T follicular helper cell (primary cell): Measurements from ENCODE around the gene ZEB2.

ENCODE experiments used
- DNase-seq: peaks from one replicate; pipeline ENCODE4 v3.0.0-alpha.2; 2020; ENCODE audit warnings: low read depth

The ZEB2 gene

DNA sequence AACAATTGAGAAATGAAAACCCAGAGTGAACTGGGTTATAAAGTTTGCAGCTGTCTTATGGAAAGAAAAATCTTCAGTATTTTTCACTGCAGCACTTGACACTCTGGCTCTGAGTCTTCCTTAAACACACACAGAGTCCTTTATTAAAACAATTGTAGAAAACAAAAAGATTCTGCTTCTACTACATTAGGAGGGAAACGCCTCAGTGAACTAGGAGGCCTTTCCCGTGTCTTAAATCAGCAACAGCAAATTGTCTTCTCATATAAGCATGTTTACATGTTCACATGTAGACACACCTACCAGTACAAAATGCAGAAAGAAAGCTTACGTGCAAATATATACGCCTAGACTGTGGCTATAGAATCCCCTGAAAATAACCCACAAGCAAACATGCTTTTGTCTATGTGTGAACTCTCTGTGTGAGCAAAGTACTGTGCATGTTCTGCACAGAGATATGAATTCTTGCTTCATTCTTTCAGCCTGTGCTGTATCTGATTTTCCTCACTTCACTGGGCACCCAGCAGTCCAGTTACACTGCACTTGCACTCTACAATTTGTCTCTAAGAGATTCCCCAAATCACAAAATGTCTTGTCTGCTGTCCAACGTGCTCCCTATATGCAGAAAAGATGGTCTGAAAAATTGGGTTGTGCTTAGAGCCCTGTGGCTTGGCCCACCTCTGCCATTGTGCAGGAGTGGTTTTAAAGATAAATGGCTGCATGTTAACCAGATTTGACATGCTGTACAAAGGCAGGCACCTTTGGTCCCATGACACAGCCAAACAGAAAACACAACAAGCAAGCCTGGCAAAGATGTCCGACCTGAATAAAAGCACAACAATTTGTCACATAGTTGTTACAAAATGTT is 24.5 kb downstream of the ZEB2 start:
- no peak for DNase-seq

DNA sequence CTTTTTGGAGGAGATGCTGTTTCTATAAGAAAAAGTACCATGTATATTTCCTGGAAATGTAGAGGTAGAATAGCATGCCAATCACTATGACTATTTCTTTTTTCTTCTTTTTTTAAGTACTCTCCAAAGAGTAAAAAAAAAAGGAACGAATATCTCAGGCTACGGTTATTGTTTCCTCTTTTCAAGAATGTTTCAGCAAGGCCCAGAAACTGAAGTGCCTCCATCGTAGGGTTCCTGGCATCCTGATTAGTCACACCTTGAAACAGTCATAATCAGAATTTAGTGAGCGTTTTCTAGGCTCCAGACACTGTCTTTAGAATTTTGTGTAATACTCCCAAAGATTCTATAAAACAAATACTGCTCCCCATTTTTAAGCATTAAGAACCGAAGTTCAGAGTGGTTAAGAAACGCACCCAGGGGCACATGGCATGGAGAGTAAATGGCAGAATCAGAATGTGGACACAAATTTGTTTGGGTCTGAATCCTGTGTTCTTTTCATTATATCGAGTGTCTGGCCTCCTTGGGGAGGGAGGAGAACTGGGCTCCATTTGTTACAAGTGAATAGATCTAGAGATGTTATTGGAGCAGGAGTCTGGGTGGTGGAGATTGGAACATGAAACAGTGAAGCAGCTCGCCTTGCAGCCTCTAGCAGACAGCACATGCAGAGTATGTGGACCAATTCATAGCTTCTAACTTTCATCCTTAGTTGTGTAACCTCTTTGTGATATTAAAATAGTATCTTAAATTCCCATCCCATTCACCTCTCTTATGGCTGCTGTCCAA is 26.7 kb downstream of the ZEB2 start:
- DNase-seq, result no peak

DNA sequence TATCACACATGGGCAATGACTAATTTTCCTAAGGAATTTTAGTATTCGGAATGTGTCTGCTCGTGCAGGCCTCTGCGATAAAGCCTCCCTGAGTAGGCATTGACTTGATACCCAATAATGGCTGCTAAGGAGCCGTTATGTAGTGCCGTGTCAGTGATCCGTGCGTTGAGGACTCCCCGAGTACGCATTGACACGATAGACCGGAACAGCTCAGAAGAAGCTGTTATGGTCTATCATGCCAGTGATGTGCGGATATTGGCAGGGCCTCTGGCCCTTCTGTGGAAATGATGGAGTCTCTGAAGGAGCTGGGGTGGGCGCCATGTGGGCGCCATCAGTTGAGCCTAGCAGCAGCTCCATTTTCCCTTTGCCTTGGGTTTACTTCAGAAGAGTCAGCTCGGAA is 29.1 kb downstream of the ZEB2 start:
- no peak for DNase-seq

DNA sequence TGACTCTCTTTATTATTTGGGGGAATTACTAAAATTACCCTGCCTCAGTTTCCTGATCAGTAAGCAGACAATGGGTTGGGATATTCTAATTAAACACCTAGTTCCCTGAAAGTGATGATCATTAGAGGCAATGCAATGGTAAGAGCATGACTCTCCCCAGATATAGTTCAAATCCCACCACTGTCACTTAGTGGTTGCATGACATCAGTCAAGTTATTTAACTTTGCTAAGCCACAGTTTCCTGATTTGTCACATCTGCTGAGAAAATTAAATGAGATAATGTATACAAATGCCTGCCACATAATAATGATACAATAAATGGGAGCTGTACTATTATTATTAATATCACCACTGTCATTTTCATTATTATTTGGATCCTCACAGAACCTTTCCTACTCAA is 29.9 kb downstream of the ZEB2 start:
- DNase-seq, result no peak

DNA sequence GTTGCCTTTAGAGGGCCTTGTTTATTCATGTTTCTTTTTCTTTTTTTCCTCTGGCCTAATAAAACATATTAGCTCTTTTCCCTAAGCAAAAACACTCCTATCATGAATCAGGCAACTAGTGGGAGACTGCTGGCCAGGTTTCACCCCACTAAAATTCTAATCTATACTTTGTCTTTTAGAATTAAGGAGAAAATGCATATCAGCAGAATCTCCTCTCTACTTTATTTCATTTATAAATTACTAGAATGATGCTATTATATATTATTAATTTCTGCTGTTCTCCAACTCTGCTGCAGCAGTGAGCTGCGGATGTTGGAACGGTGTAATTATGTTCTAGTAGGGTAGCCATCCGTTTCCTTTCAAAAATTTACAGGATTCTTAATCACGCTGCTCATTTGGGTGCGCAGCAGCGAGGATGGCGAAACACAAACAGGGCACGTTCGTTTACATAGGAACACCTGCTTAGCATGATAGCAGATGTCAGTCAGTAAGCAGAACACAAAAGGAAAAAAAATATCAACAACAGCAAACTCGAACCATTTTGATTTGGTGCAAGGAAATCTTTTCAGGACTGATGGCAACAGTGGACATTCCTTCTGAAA is 30.5 kb downstream of the ZEB2 start:
- DNase-seq, result no peak

DNA sequence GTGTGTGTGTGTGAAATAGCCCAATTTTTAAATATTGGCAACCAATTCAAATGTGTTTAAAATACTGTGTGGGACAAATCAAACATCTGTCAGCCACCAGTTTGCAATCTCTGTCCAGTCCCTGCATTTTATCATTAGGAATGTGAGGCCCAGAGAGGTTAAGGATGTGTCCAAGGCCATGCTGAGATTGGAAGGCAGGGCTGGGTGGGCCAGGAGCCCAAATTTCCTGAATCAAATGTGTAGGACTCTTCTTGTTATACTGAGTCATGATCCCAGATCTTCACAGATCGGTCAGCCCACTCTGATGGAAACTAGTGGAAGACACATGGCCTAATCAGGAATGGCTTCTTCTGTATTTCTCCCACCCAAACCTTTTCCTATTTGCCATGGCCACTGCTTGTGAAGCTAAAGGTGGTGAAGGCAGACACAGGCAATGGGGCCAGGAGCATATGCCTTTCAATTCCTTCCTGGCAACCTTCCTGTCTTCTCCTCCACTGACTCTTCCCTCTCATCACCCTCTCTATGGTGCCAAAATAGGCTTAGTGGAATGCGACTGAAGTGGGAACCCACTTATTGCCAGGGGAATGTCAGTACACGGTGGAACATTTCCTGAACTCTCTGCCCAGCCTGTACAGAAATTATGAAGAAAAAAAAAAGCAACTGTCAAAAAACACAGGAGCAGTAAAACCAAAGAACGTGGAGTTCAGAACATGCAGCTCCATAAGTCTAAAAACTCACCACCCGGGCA is 35.5 kb downstream of the ZEB2 start:
- DNase-seq, result no peak

DNA sequence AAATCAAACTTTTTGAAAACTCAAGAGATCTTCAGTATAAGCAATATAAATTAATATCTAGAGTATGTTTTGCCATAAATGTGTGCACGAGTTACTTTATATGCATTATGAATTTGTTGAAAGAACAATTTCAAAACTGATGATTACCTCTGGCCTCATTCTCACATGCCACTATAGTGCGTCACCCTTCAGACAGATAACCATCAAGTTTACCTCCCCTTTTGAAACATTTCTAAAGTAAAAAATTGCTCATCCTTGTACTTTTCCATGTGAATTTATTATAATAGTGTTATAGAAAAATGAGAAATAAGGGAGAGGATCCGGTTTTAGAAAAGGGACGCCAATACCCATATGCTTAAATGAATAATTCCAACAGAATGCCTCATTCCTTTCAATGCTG is 38.3 kb downstream of the ZEB2 start:
- no peak for DNase-seq

DNA sequence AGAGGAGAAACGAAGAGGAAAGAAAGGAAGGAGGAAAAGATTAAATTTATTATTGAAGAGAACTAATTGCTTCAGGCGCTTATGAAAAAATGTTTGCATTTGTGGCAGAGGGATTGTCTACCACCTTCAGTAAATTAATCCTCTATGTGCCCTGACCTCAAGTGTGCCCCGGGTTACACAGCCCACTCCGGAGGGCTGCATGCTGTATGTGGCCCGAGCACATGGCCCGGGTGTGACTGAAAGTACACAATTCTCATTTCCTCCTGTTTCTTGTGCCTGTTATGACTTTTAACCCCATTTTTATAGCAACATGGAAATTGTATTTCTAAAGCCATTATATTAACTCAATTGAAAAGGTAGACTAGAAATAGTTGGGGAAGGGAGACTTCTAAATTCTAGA is 38.8 kb downstream of the ZEB2 start:
- DNase-seq, result no peak

DNA sequence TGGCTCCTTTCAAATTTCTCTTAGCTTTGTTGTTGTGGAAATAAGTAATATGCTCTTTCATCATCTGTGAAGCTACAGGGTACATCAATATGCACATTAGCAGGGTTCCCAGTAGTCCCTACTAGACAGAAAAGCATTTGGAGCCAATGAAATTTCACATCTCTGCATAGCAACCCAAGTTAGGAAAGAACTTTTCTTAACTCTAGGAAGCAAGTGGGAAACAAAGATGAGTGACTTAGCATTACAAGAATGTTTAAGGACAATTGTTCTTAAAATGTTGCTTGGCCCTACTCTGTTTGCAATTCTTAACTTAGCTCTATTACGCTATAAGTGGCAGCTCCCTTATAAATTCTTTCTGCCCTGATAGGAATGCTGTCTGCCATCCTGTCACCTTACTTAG is 39.6 kb downstream of the ZEB2 start:
- no peak for DNase-seq

DNA sequence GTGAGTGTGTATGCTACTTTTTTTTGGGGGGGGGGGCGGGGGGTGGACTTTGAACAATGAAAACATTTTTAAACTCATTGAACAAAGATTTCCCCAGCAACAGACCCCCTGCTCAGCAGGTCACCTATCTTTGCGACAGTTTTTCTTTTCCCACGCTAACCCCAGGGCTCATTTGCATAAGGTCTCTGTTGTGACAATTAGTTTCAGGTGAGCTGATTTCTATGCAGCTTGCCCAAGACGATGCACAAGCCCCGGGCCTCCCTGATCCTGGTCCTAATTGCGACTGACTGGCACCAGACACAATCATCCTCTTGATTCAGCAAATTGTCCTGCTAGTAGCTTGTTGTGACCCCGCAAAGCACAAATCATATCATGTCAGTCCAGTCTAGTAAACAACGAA is 40.3 kb downstream of the ZEB2 start:
- DNase-seq, result no peak

DNA sequence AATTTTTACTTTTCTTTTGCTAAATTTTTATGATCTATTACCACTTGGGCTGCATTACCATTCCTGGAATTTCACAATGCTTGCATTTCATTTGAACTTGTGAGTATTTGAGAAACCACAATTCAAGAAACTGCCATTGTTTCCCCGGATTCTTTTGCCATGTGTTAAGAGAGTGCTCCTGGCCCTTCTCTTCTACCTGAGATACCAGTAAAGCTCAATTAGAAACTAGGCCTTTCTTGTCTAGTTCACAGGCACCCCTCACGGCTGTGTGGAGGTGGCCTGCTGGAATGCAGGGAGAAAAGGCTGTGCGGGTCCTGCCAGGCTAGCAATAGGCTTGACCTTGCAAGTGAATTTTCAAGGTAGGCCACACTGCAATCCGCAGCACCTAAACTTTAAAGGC is 40.8 kb downstream of the ZEB2 start:
- no peak for DNase-seq

DNA sequence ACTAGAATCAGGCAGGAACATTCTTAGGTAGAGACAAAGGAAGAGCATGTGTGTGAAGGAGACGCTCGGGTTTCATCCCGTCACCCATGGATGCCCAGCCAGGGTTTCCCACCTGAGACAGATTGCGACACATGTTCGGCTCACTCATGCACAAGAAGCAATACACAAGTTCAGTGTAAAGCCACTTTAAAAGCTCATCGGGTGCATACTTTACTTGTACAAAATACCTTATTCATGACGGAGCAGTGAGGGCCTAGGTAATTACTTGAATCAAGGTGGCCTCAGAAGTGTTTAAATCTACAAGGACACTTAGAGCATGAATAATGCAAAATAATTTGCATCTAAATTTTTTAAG is 42.0 kb downstream of the ZEB2 start:
- no peak for DNase-seq

DNA sequence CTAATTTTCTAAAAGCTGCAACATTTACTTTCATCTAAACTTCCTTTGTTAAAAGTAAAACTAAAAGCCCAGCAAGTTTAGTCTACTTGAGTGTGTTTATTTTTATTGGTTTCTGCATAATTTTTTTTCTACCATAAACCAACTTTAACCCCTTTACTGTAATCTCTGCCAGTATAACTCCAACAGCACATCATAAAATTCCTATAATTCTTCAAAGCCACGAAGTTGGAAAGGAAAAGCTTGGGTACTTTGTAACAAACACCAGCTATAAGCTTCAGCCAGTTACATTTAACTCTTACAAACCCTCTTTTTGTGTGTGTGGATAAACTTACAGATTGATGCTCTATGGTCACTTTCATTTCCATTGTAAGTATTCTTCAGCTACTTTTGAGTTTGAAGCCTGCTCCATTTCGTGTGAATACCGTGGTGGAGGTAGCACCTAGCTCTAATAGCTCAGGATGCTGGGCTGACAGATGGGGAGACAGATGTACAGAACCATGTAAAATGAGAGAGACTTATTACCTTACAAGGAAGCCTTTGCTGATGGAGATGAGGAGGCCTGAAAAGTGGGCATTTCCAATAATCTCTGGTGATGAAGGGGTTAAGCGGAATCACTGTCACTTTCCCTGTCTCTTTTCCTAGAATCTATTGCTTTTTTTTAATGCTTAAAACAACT is 42.5 kb downstream of the ZEB2 start:
- DNase-seq, result no peak

DNA sequence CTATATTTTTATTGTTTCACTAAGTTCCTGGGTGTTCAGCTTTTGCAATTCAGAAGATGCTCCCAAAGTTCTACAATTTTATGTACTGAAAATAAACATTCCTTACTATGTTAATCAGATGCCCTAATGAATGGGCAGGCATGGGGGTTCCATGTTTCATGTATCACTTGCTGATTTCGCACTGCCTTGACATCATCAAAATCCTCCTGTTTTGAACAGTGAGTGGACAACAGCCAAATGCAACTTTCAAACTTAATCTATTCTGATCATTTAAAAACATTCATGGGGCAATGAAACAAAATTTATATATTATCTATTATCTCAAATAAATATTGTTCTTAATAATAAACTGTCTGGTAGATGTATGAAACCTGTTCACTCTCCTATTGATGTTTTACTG is 43.2 kb downstream of the ZEB2 start:
- DNase-seq, result no peak

DNA sequence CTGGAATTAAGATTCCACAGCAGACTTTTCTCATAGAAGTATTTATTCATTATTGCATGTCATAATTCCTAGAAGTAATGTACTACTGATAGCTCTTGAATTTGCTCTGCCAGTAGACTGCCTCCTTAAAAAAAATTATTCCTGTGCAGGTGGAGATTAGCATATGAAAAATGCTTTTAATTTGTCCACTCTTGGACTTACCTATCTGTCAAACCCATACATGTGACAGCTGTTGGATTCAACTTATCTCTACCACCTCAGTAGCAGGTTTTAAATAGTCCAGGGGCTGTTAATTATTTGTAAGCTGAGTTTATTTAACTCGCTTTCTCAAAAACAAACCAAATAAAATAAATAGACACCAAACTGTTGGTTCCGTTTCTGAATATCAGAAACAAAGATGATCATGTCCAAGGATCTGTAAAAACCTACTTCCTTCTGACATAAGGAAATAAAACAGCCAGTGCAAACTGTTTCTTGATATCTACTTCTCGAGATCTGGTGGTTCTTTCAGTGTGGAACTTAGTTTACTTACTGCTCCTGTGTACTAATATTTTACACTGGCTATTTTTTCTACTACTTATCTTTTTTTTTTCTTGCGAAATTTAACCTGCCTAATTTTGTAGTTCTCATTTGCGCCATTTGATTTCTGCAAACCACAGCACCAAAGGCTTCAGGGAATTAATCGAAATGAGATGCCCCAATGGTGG is 44.2 kb downstream of the ZEB2 start:
- DNase-seq, result no peak

DNA sequence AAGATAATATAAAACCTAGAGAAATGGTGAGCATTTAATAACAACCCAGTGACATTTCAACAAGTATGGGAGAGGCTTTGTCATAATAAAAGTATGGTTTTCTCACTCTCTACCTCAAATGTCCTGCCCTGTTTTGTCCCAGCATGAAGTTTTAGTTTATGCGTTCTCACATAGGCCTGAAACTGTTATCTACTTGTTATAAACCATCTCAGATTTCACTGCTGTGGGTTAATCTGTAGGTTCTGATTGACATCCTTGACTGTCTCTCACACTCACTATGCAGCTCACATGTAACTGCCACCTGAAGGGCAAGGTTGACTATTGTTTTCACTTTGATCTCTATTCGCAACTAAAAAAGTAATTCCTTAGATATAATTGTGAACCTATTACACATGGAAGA is 44.9 kb downstream of the ZEB2 start:
- DNase-seq, result no peak

DNA sequence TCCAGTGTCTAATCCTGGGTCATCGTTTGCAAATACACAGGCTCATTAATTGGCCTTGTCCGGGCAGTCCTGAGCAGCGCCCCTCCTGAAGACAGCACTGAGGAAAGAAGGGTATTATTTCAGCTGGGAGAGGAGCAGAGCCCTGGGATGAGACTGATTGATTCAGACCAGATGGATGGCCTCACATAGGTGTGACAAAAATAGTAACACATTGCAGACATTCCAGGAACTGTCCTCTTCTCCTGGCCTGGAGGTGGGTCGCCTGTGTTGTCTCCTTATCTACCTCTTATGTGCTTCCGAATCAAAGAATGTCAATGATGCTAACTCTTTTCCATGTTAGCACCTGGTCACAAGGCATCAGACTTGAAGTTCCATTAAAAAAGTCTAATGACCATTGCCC is 45.9 kb downstream of the ZEB2 start:
- DNase-seq, result no peak

DNA sequence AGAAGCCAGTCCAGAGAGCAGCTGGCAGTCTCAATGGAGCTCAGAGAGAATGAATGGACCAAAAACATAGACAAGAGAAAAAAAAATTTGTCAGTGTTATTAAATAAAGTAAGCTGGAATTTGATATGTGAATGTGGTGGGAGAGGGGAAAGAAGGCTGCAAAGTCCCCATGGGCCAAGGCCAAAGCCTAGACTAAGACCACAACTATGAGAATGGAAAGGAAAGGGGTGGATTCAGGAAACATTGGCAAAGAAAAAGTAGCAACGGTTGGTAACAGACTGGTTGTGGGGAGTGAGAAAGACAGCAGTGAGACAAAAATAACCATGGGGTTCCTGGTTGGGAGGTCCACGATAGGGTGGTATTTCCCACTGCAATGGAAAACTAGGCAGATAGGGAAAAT is 47.0 kb downstream of the ZEB2 start:
- no peak for DNase-seq

DNA sequence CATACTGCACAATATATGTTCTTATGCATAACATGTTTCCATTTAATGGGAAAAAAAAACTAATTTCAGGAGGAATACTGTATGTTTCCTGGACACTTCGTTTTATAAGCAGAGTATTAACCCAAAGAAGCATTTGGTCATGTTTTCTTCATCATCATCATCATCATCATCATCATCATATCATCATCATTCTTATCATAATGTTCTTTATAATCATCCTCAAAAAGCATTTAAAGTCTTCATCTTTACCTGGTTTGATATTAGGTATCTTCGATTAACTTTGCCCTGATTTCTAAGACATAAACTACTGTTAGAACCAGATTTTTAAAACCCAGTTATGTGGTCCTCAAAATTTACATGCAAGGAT is 47.9 kb downstream of the ZEB2 start:
- no peak for DNase-seq

DNA sequence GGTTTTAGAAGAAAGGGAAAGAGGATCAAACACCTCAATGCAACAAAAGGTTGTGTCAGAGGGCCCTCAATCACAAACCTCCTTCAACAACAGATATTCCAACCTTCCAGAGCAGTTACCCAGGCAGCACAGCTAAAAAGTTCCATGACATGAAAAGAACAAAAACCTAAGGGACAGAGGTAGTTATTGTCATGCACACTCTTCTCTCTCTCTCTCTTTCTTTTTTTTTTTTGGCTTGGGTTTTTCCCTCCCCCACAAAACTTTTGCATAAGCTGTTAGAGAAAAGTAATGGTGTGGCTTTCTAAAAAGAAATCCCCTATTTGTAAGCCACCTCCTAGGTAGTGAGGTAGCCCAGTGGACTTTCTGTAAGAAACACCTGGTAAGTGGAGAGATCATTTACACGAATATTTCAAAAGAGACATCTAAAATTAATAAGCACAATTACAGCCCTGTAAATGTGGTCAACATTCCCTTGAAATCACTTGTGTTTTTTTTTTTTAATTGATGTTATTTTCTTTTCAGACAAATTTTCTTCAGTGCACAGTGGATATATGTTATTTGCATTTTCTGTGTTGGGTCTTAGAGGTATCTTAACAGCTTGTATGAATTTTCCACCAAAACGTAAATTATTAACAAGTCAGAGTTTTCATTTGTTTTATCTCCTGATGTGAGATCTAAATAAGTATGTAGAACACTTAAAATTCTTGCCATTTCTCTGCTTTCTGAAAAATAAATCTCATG is 48.4 kb downstream of the ZEB2 start:
- no peak for DNase-seq

DNA sequence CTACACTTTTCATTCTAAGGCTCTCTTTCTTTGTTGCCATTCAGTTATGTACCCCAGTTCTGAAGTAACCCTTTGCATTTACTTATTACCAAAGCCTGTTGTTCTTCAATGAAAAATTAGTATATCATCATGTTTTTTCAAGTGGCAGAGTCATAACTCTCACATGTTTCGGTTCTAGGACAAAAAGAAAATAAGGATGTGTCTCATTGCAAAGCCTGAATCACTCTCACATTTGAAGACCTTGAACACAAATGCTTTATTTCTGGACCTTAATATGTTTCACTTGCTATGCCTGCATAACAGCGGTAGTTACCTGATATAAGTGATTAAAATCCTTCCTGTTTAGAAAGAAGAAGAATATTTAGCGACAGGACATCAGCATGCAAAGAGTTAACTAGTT is 49.1 kb downstream of the ZEB2 start:
- no peak for DNase-seq
